ENCODE results near the gene ROBO2.

ROBO2 gene

DNA sequence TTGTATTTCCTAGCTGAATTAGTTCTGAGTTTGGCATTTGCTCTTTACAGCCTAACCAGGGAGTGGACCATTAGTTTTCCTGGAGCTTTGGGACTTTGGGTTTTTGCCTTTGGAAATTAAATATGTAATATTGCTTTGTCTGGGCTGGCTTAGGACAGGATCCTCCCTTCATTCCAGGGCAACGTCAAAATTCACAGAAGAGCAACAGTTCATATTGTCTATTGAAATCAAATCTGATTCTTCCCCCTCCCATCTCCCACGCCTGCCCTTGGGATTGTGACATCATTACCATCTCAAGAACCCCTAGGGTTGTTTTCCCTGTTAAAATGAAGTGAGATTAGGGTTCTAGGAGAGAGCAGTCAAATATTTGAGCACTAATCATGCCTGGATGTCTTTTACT, 194.1 kb downstream of the ROBO2 start:
- TF ChIP-seq, protein P1, sequence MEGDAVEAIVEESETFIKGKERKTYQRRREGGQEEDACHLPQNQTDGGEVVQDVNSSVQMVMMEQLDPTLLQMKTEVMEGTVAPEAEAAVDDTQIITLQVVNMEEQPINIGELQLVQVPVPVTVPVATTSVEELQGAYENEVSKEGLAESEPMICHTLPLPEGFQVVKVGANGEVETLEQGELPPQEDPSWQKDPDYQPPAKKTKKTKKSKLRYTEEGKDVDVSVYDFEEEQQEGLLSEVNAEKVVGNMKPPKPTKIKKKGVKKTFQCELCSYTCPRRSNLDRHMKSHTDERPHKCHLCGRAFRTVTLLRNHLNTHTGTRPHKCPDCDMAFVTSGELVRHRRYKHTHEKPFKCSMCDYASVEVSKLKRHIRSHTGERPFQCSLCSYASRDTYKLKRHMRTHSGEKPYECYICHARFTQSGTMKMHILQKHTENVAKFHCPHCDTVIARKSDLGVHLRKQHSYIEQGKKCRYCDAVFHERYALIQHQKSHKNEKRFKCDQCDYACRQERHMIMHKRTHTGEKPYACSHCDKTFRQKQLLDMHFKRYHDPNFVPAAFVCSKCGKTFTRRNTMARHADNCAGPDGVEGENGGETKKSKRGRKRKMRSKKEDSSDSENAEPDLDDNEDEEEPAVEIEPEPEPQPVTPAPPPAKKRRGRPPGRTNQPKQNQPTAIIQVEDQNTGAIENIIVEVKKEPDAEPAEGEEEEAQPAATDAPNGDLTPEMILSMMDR (IDR thresholded peaks at IDR 0.05; ENCODE audit: low read depth, low read length), result no peak
- DNase-seq (ENCODE audit: extremely low read depth, low read depth), result no peak

DNA sequence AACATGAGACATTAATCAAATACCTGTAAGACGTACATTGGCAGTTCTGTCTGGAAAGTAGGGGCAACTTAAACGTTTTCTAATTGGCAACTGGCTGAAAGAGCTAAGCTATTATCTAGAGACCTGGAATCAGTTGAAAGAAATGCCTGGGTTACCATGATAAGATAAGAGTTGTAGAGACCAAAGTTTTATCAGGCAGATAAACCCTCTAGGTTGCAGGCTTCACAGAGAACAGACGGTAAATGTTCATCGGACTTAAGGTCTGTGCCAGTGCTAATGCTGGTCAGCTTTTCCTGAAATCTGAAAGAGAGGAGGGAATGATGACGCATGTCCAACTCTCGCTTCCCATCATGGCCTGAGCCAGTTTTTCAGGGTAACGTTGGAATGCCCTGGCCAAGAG, 196.2 kb downstream of the ROBO2 start:
- DNase-seq (ENCODE audit: extremely low read depth, low read depth), result no peak
- TF ChIP-seq, protein P1 (IDR thresholded peaks at IDR 0.05; ENCODE audit: low read depth, low read length), result no peak

DNA sequence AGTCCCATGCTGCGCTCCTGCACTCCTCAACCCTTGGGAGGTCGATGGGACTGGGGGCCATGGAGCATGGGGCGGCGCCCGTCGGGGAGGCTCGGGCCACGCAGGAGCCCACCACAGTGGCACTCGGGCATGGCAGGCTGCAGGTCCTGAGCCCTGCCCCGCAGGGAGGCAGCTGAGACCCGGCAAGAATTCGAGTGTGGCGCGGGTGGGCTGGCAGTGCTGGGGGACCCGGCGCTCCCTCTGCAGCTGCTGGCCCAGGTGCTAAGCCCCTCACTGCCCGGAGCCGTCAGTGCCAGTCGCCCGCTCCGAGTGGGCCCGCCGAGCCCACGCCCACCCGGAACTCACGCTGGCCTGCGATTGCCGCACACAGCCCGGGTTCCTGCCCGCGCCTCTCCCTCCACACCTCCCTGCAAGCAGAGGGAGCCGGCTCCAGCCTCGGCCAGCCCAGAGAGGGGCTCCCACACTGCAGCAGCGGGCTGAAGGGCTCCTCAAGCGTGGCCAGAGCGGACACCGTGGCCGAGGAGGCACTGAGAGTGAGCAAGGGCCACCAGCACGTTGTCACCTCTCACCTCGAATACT, 200.3 kb downstream of the ROBO2 start:
- TF ChIP-seq, protein P1 (IDR thresholded peaks at IDR 0.05; ENCODE audit: low read depth, low read length), result no peak

DNA sequence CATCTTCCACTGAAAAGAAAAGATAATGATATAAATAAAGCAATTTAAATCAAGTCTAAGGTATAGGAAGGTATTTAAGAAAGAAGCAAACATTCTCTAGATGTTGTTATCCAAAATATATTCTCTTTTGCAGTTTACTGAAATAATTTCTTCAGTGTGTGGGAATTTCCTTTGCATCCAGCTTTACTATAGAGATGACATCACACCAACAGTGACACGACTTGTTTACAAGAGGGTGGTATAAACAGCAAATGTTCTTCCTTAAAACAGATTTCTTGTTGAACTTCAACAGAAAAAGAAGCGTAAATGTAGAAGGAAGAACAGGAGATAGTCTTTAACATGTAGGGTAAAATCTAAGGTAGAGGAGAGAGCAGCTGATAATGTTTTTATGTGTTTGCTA, 202.5 kb downstream of the ROBO2 start:
- TF ChIP-seq, protein P1 (IDR thresholded peaks at IDR 0.05; ENCODE audit: low read depth, low read length), result no peak
- DNase-seq (ENCODE audit: extremely low read depth, low read depth), result no peak

More for the DNA sequence above, 200.3 kb downstream of the ROBO2 start:
- no peak for DNase-seq (ENCODE audit: extremely low read depth, low read depth)

DNA sequence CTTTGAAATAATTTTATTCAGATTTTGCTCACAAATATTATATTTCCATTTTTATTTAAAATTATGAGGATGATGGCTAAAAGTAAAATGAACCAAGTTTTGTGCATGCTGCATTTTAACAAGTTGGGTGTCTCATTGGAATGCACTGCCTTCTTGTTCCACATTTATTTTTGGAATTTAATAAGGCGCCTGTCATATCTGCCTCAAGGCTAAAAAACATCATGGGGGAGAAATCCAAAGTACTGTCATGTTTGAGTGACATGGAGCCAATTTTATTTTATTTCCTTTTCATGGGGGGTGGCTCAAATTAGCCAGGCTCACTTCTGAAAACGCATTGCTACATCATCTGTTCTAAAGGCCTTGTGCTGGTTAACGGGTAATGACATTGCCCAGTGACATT, 205.1 kb downstream of the ROBO2 start:
- no peak for DNase-seq (ENCODE audit: extremely low read depth, low read depth)
- TF ChIP-seq, protein P1 (IDR thresholded peaks at IDR 0.05; ENCODE audit: low read depth, low read length), result no peak

DNA sequence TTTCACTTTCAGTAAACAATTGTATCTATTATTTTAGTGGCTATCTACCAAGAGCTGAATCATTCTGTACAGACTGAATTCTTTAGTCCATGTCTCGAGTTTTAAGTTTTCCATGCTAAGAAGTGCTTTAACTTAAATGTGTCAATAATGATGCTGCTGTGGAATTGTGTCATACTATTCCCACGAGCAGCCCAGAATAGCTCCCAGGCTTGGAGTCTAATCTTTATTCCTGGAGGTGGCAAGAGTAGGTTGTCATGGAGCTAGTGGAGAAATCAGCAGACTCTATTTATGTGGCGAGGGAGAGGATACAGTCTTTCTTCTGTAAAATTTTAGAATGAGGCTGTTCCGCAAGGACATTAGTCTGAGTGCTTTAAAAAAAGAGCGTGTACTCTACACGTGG, 207.2 kb downstream of the ROBO2 start:
- no peak for DNase-seq (ENCODE audit: extremely low read depth, low read depth)
- TF ChIP-seq, protein P1 (IDR thresholded peaks at IDR 0.05; ENCODE audit: low read depth, low read length), result no peak

DNA sequence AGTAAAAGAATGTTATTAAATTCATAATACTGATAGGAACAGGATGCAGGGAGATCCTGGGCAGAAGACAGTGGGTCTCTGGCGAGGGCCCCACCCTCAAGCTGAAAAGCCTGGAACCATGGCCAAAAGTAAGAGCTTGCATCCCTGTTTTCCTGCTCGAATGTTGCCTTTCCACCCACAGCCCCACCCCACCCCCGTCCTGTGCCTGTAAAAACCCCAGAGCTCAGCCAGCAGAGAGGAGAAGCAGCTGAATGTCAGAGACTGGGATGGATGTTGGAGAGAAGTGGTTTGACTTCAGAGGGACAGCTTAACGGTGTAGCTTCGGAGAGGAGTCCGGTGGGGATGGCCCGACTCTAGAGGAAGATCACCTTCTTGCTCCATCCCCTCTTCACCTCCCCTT, 207.9 kb downstream of the ROBO2 start:
- TF ChIP-seq, protein P1 (IDR thresholded peaks at IDR 0.05; ENCODE audit: low read depth, low read length), result no peak
- DNase-seq (ENCODE audit: extremely low read depth, low read depth), result no peak

Data from AG09319 (cell line).